Naive thymus-derived CD8-positive, alpha-beta T cell (primary cell): ENCODE results near the gene NRDC. TPM values are rescaled to one million over a fixed set of nuclear protein-coding genes. Genes with fewer than 3 reads are reported as not detected.

ENCODE experiments used
- ATAC-seq, 2 donors: fragments of 150-1000 bp; cut with Tn5 transposase in 1 of 2; sonication (Bioruptor Pico), chemical (Tn5 transposase) in 1 of 2; 1 replicate in 1 of 2; 2 replicates in 1 of 2; pipeline ENCODE4 v1.10.0; 2021; ENCODE audit warnings: mild to moderate bottlenecking in 2 of 2, moderate library complexity in 2 of 2
- POLR2A ChIA-PET: fragments of 350-600 bp; sonication (Branson Sonifier 250); formaldehyde crosslinking; loops from one replicate; lab custom pipeline; 2021; ENCODE audit warnings: antibody characterized with exemption; lab: Charles Lee
- DNase-seq, 10 donors: peaks; one replicate each; pipeline versions ENCODE4 v3.0.0 to v3.0.0-alpha.2; 2020 to 2022
- H3K27ac Mint-ChIP-seq, 10 donors: one replicate each; pipeline ENCODE4 v1.8.0; 2020 to 2022; ENCODE audit warnings: mild to moderate bottlenecking in 10 of 10, mixed read lengths in 10 of 10, moderate library complexity in 4 of 10, inconsistent platforms in 1 of 10
- H3K27me3 Mint-ChIP-seq, 5 donors: one replicate each; pipeline ENCODE4 v1.8.0; 2021 to 2022; ENCODE audit warnings: mixed read lengths in 5 of 5
- H3K36me3 Mint-ChIP-seq, 3 donors: one replicate each; pipeline ENCODE4 v1.8.0; 2020 to 2022; ENCODE audit warnings: mixed read lengths in 3 of 3, mild to moderate bottlenecking in 2 of 3, inconsistent platforms in 1 of 3
- H3K4me1 Mint-ChIP-seq, 4 donors: one replicate each; pipeline ENCODE4 v1.8.0; 2021 to 2022; ENCODE audit warnings: mixed read lengths in 4 of 4
- H3K4me3 Mint-ChIP-seq, 10 donors: one replicate each; pipeline ENCODE4 v1.8.0; 2020 to 2022; ENCODE audit warnings: mild to moderate bottlenecking in 10 of 10, mixed read lengths in 10 of 10, moderate library complexity in 6 of 10, inconsistent platforms in 1 of 10
- H3K9me3 Mint-ChIP-seq, 9 donors: one replicate each; pipeline ENCODE4 v1.8.0; 2020 to 2022; ENCODE audit warnings: mixed read lengths in 9 of 9, mild to moderate bottlenecking in 3 of 9, inconsistent platforms in 1 of 9, moderate library complexity in 1 of 9
- polyA plus RNA-seq, 3 donors: library from polyadenylated mRNA; unstranded; fragments of 300-500 nt; fragmentation: Illumina TruSeq; gene quantifications; one replicate each; pipeline ENCODE4 v1.2.3, GENCODE V29; 2021
- total RNA-seq, 8 experiments: library from RNA in 2 of 8; stranded (reverse) in 2 of 8; gene quantifications; one replicate each; pipeline ENCODE4 v1.2.3 and lab custom pipeline; 2021 to 2026

The NRDC gene, protein sequence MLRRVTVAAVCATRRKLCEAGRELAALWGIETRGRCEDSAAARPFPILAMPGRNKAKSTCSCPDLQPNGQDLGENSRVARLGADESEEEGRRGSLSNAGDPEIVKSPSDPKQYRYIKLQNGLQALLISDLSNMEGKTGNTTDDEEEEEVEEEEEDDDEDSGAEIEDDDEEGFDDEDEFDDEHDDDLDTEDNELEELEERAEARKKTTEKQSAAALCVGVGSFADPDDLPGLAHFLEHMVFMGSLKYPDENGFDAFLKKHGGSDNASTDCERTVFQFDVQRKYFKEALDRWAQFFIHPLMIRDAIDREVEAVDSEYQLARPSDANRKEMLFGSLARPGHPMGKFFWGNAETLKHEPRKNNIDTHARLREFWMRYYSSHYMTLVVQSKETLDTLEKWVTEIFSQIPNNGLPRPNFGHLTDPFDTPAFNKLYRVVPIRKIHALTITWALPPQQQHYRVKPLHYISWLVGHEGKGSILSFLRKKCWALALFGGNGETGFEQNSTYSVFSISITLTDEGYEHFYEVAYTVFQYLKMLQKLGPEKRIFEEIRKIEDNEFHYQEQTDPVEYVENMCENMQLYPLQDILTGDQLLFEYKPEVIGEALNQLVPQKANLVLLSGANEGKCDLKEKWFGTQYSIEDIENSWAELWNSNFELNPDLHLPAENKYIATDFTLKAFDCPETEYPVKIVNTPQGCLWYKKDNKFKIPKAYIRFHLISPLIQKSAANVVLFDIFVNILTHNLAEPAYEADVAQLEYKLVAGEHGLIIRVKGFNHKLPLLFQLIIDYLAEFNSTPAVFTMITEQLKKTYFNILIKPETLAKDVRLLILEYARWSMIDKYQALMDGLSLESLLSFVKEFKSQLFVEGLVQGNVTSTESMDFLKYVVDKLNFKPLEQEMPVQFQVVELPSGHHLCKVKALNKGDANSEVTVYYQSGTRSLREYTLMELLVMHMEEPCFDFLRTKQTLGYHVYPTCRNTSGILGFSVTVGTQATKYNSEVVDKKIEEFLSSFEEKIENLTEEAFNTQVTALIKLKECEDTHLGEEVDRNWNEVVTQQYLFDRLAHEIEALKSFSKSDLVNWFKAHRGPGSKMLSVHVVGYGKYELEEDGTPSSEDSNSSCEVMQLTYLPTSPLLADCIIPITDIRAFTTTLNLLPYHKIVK
- total RNA-seq (100 to 1,000 TPM; 137 to 145 TPM), polyA plus RNA-seq (10 to 100 TPM; 54.8 to 70.1 (median 63.3) TPM), total RNA-seq (lab: John Stamatoyannopoulos, UW) (129 to 174 (median 161) reads per million in 6 experiments)

DNA sequence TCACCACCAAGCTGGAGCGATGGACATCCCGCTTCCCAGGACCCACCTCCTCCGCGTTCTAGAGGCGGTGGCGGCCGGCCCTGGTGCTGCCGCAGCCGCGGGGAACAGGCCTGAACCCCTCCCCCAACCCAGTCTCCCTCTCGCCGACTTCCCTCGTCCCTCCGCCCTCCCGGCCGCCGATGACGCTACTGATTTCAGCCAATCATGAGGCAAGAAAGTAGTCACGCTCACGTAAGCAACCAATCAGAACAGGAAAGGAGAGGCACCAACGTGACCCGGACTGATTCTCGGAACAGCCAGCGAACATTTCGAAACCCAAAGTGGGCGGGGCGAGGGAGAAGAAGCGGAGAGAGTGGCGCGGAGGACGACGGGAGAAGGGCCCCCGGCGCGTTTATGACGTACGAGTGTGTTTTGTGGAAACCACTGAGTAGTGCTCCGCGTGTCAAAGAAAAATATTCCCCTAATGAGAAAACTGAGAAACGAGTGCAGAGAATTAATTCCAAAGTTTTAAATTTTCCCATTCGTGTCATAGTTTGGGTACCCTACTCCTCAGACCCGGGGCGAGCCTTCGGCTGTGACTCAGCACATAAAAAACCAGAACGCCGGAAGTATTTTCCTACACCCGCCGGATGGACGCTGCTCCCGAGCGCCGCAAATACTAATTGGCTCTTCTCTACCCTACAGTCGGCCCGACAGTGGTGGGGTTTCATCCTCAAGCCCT is at the start of gene NRDC:
TSS of gene NRDC (minus strand) at position 112 of the 721 bp plus-strand sequence. CDS start 112 bp downstream, outside the sequence.
- no peaks in the 10 kb centered on the region for H3K9me3 Mint-ChIP-seq
- H3K4me1 Mint-ChIP-seq = peaks cover 17 to 30% (median 21%) of the 10 kb centered on the region in 4 donors
- peak; percentile 95 to 100 (median 99) for DNase-seq
- no peak within 1 kb of the TSS for H3K27ac Mint-ChIP-seq
- peaks cover 9 to 19% (median 14%) of the 10 kb centered on the region in 5 donors for H3K27me3 Mint-ChIP-seq
- POLR2A ChIA-PET = interaction anchor here (0.8 to 1.2 kb wide), 7 partner anchors 10 to 825 kb away, joined by 3 to 8 read pairs (median 3); partner anchors contain the start of genes KTI12, OSBPL9 and RNF11
- no peak within 1 kb of the TSS for H3K4me3 Mint-ChIP-seq
- peak; percentile 91 to 92 for ATAC-seq
- H3K36me3 Mint-ChIP-seq = peaks cover 0 to 19% (median 0%) of the 10 kb centered on the region in 3 donors

DNA sequence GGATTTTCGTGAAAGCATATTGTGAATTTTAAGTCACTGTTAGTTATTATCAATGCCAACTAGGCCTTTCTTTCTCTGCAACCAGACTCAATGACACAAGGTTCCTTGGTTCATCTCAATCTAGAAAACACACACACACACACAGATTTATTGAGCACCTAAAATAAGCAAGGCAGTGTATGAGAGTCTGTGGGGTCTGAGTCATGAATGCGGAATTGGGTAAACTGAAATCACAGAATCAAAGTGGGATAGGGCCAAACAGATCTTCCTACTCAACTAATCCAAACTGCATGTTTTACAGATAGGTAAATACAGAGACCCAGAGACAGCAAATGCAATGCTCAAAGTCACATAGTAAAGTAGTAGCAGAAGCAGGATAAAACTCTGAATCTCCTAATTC is 48.5 kb upstream of the NRDC start:
- POLR2A ChIA-PET = no interaction called here
- DNase-seq (no peak), ATAC-seq (no peak)
- H3K9me3 Mint-ChIP-seq = no peaks in the 10 kb centered on the region
- no peaks in the 10 kb centered on the region for H3K4me1 Mint-ChIP-seq
- H3K27ac Mint-ChIP-seq = no peak overlapping the region
- H3K27me3 Mint-ChIP-seq = peaks cover 0 to 11% (median 9%) of the 10 kb centered on the region in 5 donors
- H3K36me3 Mint-ChIP-seq = no peaks in the 10 kb centered on the region
- H3K4me3 Mint-ChIP-seq = no peak overlapping the region

DNA sequence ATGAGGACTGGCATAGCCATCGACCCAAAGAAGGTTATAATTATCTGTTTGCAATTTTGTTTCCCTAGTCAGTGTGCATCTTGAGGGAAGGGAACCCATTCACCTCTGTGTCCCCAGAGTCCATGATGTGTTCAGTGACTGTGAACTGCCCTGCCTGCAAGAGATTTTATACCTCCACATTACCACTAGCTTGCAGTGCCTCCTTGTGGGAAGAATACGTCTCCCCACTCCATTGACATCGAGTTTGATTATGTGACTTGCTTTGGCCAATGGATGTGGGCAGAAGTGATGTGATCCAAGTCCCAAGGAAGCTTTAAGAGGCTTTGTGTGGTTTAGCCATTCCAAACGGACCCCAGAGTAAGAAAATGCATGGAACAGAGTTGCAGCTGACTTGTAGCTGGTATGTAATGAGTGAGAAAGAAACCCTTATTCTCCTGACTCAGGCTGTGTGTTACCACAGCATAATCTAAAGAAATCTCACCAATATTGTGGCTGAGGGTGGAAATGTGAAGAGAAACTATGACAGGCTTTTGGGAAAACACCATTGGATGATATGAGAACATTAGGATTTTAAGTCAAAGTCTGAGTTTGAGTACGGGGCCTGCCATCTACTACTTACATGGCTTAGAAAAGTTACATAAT is 47.8 kb upstream of the NRDC start:
- POLR2A ChIA-PET = no interaction called here
- Mint-ChIP-seq H3K36me3 (no peaks in the 10 kb centered on the region), H3K27me3 (peaks cover 3 to 15% (median 9%) of the 10 kb centered on the region in 5 donors), H3K9me3 (no peaks in the 10 kb centered on the region), H3K4me3 (no peak overlapping the region), H3K27ac (no peak overlapping the region), H3K4me1 (no peaks in the 10 kb centered on the region)
- DNase-seq = no peak
- ATAC-seq = no peak

DNA sequence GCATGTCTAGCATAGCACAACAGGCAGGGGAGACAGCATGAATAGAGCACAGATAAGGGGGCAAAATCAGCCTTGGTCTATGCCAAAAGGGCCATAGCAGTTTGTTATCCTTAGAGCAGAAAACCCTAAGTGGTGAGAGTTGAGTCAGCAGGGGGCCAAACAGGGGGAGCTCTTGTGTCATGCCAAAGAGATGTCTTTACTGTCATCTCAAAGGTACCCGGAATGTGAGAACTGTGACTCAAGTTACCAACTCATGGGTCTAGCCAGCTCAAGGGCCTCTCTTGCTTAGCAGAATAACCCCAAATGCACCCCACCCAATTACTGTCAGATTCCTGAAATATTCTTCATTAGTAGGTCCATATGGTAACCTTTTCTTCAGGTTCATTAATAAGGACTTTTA is 45.9 kb upstream of the NRDC start:
- ATAC-seq (no peak), DNase-seq (no peak)
- Mint-ChIP-seq H3K4me1 (no peaks in the 10 kb centered on the region), H3K36me3 (no peaks in the 10 kb centered on the region), H3K27ac (no peak overlapping the region), H3K4me3 (no peak overlapping the region), H3K27me3 (peaks cover 3 to 22% (median 15%) of the 10 kb centered on the region in 5 donors), H3K9me3 (no peaks in the 10 kb centered on the region)
- POLR2A ChIA-PET = no interaction called here

DNA sequence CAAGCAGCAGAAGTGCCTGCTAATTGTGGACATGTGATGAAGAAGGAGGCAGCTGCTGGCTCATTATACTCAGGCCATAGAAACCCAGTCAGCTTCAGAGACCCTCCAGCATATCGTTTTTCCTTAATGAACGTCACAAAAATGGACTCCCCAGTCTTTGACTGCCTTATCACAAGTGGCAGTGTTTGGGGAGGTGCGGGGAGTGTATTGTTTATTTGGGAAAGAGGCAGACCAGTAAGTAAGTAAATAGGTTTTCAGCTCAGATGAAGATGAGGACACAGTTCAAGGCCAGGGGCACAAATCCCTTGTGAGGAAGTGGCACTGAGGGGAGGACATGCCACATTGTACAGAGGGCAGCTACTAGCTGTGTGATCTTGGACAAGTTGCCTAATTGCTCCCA is 43.5 kb upstream of the NRDC start:
- POLR2A ChIA-PET = no interaction called here
- DNase-seq (no peak), ATAC-seq (no peak)
- no peak overlapping the region for H3K4me3 Mint-ChIP-seq
- H3K27me3 Mint-ChIP-seq = peaks cover 6 to 22% (median 15%) of the 10 kb centered on the region in 5 donors
- H3K27ac Mint-ChIP-seq = no peak overlapping the region
- no peaks in the 10 kb centered on the region for H3K36me3 Mint-ChIP-seq
- no peaks in the 10 kb centered on the region for H3K9me3 Mint-ChIP-seq
- H3K4me1 Mint-ChIP-seq = no peaks in the 10 kb centered on the region

DNA sequence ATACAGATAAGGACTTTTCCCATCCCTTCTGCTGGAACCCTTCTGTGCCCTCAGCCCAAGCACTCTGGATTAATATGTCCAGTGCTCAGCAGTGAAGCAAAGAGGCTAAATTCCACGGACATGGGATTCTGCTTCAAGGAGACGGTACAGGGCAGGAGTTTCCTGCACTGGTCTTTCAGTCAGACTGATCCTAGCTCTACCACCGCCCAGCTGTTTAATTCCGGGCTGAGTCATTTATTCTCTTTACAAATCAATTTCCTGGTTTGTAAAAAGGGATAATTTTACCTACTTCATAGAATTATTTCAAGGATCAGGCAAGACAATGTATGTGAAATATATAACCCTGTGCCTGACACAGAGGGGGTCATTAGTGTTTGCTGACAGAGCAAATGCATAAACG is 41.6 kb upstream of the NRDC start:
- ATAC-seq (no peak), DNase-seq (no peak)
- H3K27ac Mint-ChIP-seq = no peak overlapping the region
- H3K9me3 Mint-ChIP-seq = no peaks in the 10 kb centered on the region
- H3K4me1 Mint-ChIP-seq = no peaks in the 10 kb centered on the region
- peaks cover 6 to 22% (median 18%) of the 10 kb centered on the region in 5 donors for H3K27me3 Mint-ChIP-seq
- H3K36me3 Mint-ChIP-seq = no peaks in the 10 kb centered on the region
- POLR2A ChIA-PET = no interaction called here
- H3K4me3 Mint-ChIP-seq = no peak overlapping the region

DNA sequence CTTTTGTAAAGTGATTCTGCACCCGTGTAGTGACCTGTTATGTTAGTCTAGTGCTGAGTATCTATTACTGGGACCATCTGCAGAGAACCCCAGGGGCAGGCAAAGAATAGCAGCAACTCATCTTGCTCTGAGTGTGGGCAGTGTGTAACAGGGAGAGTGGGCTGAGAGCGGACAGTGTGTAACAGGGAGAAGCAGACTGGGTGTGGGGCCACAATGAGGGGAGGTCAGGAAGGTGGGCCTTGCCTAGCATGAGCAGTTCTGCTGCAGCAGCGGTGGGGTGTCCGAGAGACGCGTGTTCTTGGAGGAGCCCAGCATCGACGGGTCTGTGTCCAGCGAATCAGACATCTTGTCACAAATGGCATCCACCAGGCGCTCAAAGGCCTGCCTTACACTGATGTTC is 41.2 kb upstream of the NRDC start:
- no peaks in the 10 kb centered on the region for H3K36me3 Mint-ChIP-seq
- ATAC-seq = no peak
- H3K27me3 Mint-ChIP-seq = peaks cover 6 to 26% (median 18%) of the 10 kb centered on the region in 5 donors
- DNase-seq = no peak
- H3K27ac Mint-ChIP-seq = no peak overlapping the region
- no peaks in the 10 kb centered on the region for H3K9me3 Mint-ChIP-seq
- H3K4me3 Mint-ChIP-seq = no peak overlapping the region
- POLR2A ChIA-PET = no interaction called here
- H3K4me1 Mint-ChIP-seq = no peaks in the 10 kb centered on the region

DNA sequence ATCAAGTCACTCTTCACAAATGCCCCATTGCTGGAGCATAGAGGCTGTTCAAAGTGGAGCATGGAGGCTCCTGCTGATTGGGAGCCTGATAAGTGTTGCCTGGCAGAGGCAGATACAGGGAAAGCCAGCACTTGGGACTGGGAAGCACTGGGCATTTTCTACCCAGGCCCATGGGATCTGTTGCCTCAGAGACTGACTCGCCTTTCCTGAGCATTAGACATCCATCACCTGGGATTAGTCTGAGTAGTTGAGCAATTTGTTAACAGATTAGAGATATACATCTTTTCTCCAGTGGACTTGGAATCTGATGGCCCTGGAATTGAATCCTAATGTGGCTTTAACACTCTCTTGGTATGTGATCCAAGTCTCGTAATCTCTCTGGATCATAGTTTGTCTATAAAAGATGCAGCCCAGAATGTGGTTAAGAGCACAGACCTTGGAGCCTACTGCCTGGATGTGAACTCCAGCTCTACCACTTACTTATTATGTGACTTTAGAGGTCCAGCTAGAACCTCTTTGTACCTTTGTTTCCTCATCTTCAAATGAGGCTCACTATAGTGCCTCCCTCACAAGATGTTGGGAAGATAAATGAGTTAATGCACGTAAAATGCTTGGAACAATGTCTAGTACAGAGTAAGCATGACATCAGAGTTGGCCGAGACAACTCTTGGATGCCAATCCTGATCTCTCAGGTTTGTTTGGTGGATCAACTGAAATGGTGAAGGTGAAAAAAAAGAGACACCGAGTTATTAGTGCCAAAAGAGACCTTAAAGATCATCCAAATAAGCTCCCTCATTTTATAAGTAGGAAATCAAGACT is 38.3 kb upstream of the NRDC start:
- H3K27ac Mint-ChIP-seq = no peak overlapping the region
- peaks cover 6 to 40% (median 17%) of the 10 kb centered on the region in 5 donors for H3K27me3 Mint-ChIP-seq
- ATAC-seq (no peak), DNase-seq (no peak)
- no peaks in the 10 kb centered on the region for H3K36me3 Mint-ChIP-seq
- H3K9me3 Mint-ChIP-seq = no peaks in the 10 kb centered on the region
- POLR2A ChIA-PET = no interaction called here
- H3K4me1 Mint-ChIP-seq = no peaks in the 10 kb centered on the region
- H3K4me3 Mint-ChIP-seq = no peak overlapping the region

DNA sequence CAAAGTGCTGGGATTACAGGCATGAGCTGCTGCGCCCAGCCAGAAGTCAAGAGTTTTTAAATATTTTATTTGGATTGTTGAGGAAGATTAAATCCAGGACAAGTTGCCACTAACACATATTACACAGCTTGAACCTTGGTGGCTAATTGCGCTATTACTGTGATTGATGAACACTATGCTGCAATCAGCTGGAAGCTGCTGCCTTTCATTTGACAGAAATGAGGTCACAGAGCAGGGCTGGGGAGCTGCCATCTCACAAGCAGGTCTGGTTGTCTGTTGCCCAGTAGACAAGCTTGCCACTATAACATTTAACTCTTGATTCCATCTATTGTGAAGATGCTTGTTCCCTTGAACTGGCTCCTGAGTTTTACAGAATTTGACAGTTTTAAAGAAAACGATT is 37.4 kb upstream of the NRDC start:
- peaks cover 3 to 35% (median 17%) of the 10 kb centered on the region in 5 donors for H3K27me3 Mint-ChIP-seq
- no peak for ATAC-seq
- POLR2A ChIA-PET = no interaction called here
- no peak overlapping the region for H3K4me3 Mint-ChIP-seq
- no peaks in the 10 kb centered on the region for H3K4me1 Mint-ChIP-seq
- no peak overlapping the region for H3K27ac Mint-ChIP-seq
- DNase-seq = no peak
- H3K36me3 Mint-ChIP-seq = no peaks in the 10 kb centered on the region
- H3K9me3 Mint-ChIP-seq = no peaks in the 10 kb centered on the region

DNA sequence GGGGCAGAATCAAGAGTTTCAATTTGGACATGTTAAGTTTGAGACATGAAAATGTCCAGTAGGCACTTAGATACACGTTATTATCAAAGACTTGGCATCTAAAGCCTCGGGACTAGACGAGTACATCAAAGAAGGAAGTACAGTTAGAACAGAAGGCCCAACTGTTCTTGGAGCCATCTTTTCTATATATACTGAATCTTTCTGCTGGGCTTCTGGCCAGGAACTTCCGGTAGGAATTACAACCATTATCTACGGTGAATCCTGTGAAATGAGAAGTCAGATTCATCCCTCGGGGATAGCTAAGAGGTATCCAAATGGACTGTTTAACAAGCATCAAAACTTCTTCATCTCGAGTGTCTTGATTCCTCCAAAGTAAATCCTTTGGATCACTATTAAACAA is 34.4 kb upstream of the NRDC start:
- POLR2A ChIA-PET = no interaction called here
- no peak overlapping the region for H3K4me3 Mint-ChIP-seq
- DNase-seq (no peak), ATAC-seq (no peak)
- H3K27me3 Mint-ChIP-seq = peaks cover 0 to 23% (median 11%) of the 10 kb centered on the region in 5 donors
- no peak overlapping the region for H3K27ac Mint-ChIP-seq
- peaks cover 0 to 1% (median 0%) of the 10 kb centered on the region in 9 donors for H3K9me3 Mint-ChIP-seq
- no peaks in the 10 kb centered on the region for H3K36me3 Mint-ChIP-seq
- no peaks in the 10 kb centered on the region for H3K4me1 Mint-ChIP-seq
